Small intestine (tissue), 7 donors: ENCODE data around the gene VAV3. TPM values are rescaled to one million over a fixed set of nuclear protein-coding genes. Genes with fewer than 3 reads are reported as not detected.

Source experiments
- DNase-seq, 2 donors: peaks; one replicate each; pipeline versions ENCODE4 v3.0.0 to v3.0.0-alpha.2; 2013
- FAIRE-seq: peaks from 2 replicates; lab custom pipeline; 2012; peaks lifted over from hg19 to GRCh38; lab: Jason Lieb, UNC
- H3K27ac ChIP-seq, 3 donors: one replicate each; pipeline ENCODE4 v1.5.1; 2013; ENCODE audit warnings: low read length in 2 of 3, mild to moderate bottlenecking in 2 of 3, control low read depth in 1 of 3, inconsistent platforms in 1 of 3, low read depth in 1 of 3, moderate library complexity in 1 of 3
- H3K27me3 ChIP-seq, 3 donors: one replicate each; pipeline ENCODE4 v1.6.1; 2013; ENCODE audit warnings: low read length in 3 of 3, inconsistent platforms in 1 of 3; ENCODE audit not compliant: control insufficient read depth in 3 of 3, insufficient read depth in 3 of 3
- H3K36me3 ChIP-seq, 3 donors: one replicate each; pipeline ENCODE4 v1.6.1; 2013; ENCODE audit warnings: low read length in 3 of 3, inconsistent platforms in 1 of 3, low read depth in 1 of 3, mild to moderate bottlenecking in 1 of 3, moderate library complexity in 1 of 3; ENCODE audit not compliant: control insufficient read depth in 3 of 3, insufficient read depth in 2 of 3
- H3K4me1 ChIP-seq, 3 donors: one replicate each; pipeline ENCODE4 v1.6.1; 2013; ENCODE audit warnings: low read length in 2 of 3, inconsistent platforms in 1 of 3, low read depth in 1 of 3, mild to moderate bottlenecking in 1 of 3, moderate library complexity in 1 of 3; ENCODE audit not compliant: control insufficient read depth in 3 of 3, insufficient read depth in 2 of 3
- H3K4me3 ChIP-seq, 3 donors: one replicate each; pipeline ENCODE4 v1.5.1; 2013; ENCODE audit warnings: low read length in 3 of 3, control low read depth in 1 of 3, inconsistent platforms in 1 of 3, low read depth in 1 of 3, mild to moderate bottlenecking in 1 of 3, moderate library complexity in 1 of 3
- H3K9me3 ChIP-seq, 2 donors: one replicate each; pipeline ENCODE4 v1.6.1; 2013; ENCODE audit warnings: low read depth in 1 of 2, low read length in 1 of 2; ENCODE audit not compliant: control insufficient read depth in 2 of 2, insufficient read depth in 1 of 2
- WGBS, 3 donors: extraction: QIAGEN DNeasy Blood & Tissue Kit; methylation state at CpG; one replicate each; pipeline ENCODE4 v1.1.7; 2013; 5-methylcytosine and 5-hydroxymethylcytosine counted together
- polyA plus RNA-seq, 4 donors: library from polyadenylated mRNA; stranded (reverse) in 3 of 4; unstranded in 1 of 4; fragments of 200-250 nt in 3 of 4; fragments of 120-200 nt in 1 of 4; gene quantifications; one replicate each; pipeline versions ENCODE4 v1.2.1 to v1.2.3, GENCODE V29; 2013
- donor health status: healthy with polysubstance abuse.
- donor health status: control.
- donor health status: control.
- donor health status: Bipolar disorder and iron deficiency.
- donor health status: healthy.

Gene VAV3
- polyA plus RNA-seq, 4 donors, result 5.4 to 50.2 (median 11.2) TPM

DNA sequence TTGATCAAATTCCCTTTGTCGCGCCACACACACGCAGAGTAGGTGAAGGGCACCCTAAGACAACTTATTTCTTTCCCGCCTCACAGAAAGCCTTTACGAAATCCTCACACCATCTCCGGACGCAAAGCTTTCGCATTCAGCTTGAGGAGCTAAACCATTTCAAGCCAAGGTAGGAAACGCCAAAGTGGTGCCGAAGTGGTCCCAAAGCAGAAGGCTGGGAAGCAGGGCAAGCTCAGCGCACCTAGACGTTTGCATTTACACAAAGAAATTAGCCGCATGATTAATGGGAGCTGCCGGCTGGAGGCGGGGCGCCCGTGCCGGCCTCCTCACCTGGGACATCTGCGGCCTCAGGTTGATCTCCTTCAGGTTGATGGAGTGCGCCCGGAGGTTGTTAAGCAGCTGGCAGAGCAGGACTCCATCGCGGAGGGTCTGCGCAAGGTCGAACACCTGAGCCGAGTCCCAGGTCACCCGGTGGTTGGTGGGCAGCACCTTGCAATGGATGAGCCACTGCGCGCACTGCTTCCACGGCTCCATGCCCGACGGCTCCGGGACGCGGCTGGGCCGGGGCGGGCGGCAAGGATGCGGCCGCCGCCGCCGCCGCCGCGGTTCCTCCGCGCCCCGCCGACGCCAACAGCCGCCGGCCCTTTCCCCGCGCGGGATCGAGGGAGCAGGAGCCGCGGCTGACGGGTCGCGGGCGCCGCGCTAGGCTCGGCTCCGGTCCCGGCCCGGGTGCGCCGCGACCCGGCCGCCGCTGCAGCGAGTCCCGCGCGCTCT, 457 bp downstream of the VAV3 start:
- Histone ChIP-seq H3K27me3 (peaks cover 0 to 36% (median 0%) of the 10 kb centered on the region in 3 donors), H3K4me3 (peak overlapping the region; percentile 46 to 62 (median 61)), H3K36me3 (no peaks in the 10 kb centered on the region), H3K27ac (peak overlapping the region in 1 of 3 donors; percentile 76), H3K9me3 (no peaks in the 10 kb centered on the region), H3K4me1 (peaks cover 0 to 12% (median 0%) of the 10 kb centered on the region in 3 donors)
- DNase-seq, result peak; percentile 16 to 55
- no peak for FAIRE-seq
- 0 to 1% (median 1%) methylated on average over 52 to 79 of the region's 79 CpGs for WGBS, 3 donors

- WGBS, 3 donors, result 1 to 2% (median 2%) methylated on average over 21 of the region's 21 CpGs
Measured at GRCh38 chr1:107963601-107964335, 1.2 kb downstream of the VAV3 start.

GRCh38 chr1:107963008-107963407, 2.0 kb downstream of the VAV3 start:
- H3K4me1 ChIP-seq, result peaks cover 0 to 12% (median 0%) of the 10 kb centered on the region in 3 donors
- no peaks in the 10 kb centered on the region for H3K9me3 ChIP-seq
- no peak for FAIRE-seq
- peak overlapping the region in 1 of 3 donors; percentile 46 for H3K4me3 ChIP-seq
- no peaks in the 10 kb centered on the region for H3K36me3 ChIP-seq
- 29 to 52% (median 36%) methylated on average over 5 of the region's 5 CpGs for WGBS, 3 donors
- peaks cover 0 to 36% (median 0%) of the 10 kb centered on the region in 3 donors for H3K27me3 ChIP-seq
- DNase-seq, result no peak
- peak overlapping the region in 1 of 3 donors; percentile 76 for H3K27ac ChIP-seq

More at GRCh38 chr1:107963601-107964335, 1.2 kb downstream of the VAV3 start:
- H3K4me3 ChIP-seq, result peak overlapping the region; percentile 46 to 62 (median 61)
- peak in 1 of 2 donors; percentile 40 for DNase-seq
- peaks cover 0 to 12% (median 0%) of the 10 kb centered on the region in 3 donors for H3K4me1 ChIP-seq
- H3K36me3 ChIP-seq, result no peaks in the 10 kb centered on the region
- H3K9me3 ChIP-seq, result no peaks in the 10 kb centered on the region
- peak overlapping the region in 1 of 3 donors; percentile 76 for H3K27ac ChIP-seq
- no peak for FAIRE-seq
- peaks cover 0 to 36% (median 0%) of the 10 kb centered on the region in 3 donors for H3K27me3 ChIP-seq

DNA sequence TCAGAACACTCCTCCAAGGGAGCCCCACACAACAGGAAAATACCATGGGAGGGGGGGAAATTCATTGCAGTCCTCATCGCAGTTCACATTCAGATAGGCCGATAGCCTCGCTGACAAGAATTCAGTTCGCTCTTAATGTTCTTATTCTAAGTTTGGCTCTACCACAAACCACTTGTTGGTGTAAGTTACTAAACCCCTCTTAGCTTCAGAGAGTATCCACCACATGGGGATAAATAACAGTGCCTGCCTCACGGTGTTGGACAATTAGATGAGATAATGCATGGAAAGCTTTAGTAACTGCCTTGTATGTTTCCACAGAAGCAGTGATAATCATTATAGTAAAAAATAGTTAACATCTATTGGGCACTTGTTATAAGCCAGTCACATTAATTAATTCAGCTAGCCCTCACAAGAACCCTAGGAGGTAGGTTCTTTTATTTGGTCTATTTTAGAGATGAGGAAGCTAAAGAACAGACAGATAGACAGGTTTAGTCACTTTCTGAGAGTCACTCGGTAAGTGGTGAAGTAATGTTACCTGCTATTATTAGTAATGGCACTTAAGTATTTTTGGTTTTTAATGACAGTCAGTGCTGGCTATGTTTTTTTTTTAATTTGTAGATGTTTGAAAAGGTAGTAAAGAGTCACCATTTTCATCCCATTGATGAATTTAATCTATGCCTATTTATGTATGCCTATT, 10.1 kb downstream of the VAV3 start:
- H3K27me3 ChIP-seq, result no peaks in the 10 kb centered on the region
- H3K27ac ChIP-seq, result no peak overlapping the region
- H3K9me3 ChIP-seq, result no peaks in the 10 kb centered on the region
- DNase-seq (no peak), FAIRE-seq (no peak)
- no peaks in the 10 kb centered on the region for H3K4me1 ChIP-seq
- no peak overlapping the region for H3K4me3 ChIP-seq
- no peaks in the 10 kb centered on the region for H3K36me3 ChIP-seq
- WGBS, 3 donors, result 80 to 90% (median 89%) methylated on average over 6 of the region's 6 CpGs

DNA sequence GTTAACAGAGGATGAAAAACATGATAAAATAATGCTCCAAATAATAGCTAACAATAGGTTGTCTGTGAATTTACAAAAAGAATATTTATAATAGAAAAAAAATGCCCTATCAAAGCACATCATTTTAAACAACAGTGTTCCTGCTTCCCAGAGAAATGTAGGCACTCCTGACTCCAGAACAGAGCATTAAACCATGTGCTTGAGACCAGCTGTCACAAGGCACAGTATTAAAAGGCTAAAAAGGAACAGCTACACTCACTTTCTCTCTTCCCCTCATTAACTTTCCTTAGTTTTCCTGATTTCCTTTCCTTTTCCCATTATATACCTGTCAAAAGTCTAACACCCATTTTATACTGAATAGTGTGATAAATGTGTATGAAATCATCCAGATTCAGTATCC, 10.9 kb downstream of the VAV3 start:
- DNase-seq (no peak), FAIRE-seq (no peak)
- no peaks in the 10 kb centered on the region for H3K27me3 ChIP-seq
- H3K4me1 ChIP-seq, result no peaks in the 10 kb centered on the region
- H3K4me3 ChIP-seq, result no peak overlapping the region
- H3K27ac ChIP-seq, result no peak overlapping the region
- no peaks in the 10 kb centered on the region for H3K9me3 ChIP-seq
- no peaks in the 10 kb centered on the region for H3K36me3 ChIP-seq

GRCh38 chr1:107953556-107953955, 11.4 kb downstream of the VAV3 start:
- DNase-seq (no peak), FAIRE-seq (no peak)
- H3K36me3 ChIP-seq, result no peaks in the 10 kb centered on the region
- no peaks in the 10 kb centered on the region for H3K27me3 ChIP-seq
- H3K4me1 ChIP-seq, result no peaks in the 10 kb centered on the region
- no peak overlapping the region for H3K4me3 ChIP-seq
- no peak overlapping the region for H3K27ac ChIP-seq
- no peaks in the 10 kb centered on the region for H3K9me3 ChIP-seq
- WGBS, 3 donors, result 75 to 86% (median 76%) methylated on average over 3 of the region's 3 CpGs

DNA sequence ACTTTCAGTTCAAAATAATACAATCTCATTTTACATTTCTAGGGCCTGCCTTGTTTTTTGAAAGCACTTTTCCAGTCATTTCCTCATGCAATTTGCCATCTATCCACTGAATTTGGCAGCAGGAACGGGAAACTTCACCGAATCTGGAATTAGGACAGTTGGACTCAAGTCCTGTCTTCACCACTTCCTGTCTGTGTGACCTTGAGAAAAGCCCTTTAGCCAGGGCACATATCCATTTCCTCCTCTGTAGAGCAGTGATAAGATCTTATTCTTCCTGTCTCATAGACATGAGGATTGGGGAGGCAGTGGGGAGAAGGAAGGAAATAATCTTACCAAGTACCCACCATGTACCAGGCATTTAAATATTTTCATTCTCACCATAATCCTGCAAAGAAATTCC, 12.0 kb downstream of the VAV3 start:
- no peaks in the 10 kb centered on the region for H3K4me1 ChIP-seq
- no peaks in the 10 kb centered on the region for H3K9me3 ChIP-seq
- H3K4me3 ChIP-seq, result no peak overlapping the region
- 34 to 65% (median 58%) methylated on average over 2 of the region's 2 CpGs for WGBS, 3 donors
- no peak for FAIRE-seq
- no peaks in the 10 kb centered on the region for H3K36me3 ChIP-seq
- no peak for DNase-seq
- H3K27me3 ChIP-seq, result no peaks in the 10 kb centered on the region
- H3K27ac ChIP-seq, result no peak overlapping the region

- no peaks in the 10 kb centered on the region for H3K4me1 ChIP-seq
- H3K9me3 ChIP-seq, result no peaks in the 10 kb centered on the region
- no peak overlapping the region for H3K4me3 ChIP-seq
- DNase-seq (no peak), FAIRE-seq (no peak)
- H3K36me3 ChIP-seq, result no peaks in the 10 kb centered on the region
- no peaks in the 10 kb centered on the region for H3K27me3 ChIP-seq
- no peak overlapping the region for H3K27ac ChIP-seq
- 66 to 81% (median 74%) methylated on average over 3 of the region's 3 CpGs for WGBS, 3 donors
Measured at GRCh38 chr1:107950464-107950863, 14.5 kb downstream of the VAV3 start.
